GM21737 (cell line): ENCODE results near the gene HOTAIR.

ENCODE experiments used
- ATAC-seq: cut with Tn5 transposase; IDR thresholded peaks from one replicate; pipeline ENCODE4 v1.9.1; 2021; ENCODE audit warnings: mild to moderate bottlenecking, moderate library complexity; ENCODE audit not compliant: unreplicated experiment

HOTAIR gene

DNA sequence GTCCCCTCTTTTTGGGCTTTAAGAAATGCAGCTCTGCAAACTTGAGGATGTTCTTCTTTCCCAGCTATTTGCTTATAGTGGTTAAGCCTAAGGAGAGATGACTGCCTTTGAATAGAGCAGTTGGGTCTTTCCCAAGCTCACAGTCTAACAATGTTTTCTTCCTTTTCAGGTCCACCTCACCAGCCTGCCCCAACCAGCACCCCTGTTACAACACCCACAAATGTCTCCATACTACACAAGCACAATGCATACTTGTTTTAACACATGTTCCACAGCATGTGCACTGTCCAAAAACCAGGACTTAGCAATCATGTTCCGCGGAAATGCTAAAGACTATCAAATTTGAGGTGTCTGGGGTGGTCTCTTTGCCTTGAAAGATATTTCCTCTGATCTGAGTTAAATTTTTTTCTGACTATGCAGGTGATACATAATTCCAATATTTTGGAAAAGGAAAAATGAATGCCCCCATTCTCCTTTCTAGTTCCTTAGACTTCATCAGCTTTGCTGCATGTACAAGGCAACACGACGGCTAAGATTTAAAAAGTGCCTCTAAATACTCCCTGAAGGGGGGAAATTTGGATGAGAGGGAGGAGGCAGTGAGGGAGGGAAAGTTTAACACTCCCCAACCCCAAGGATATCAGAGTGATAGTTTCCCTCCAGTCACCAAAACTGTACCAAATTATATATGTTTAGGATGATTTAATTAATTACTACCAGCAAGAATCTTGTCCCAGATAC is 42.7 kb downstream of the HOTAIR start:
- no peak for ATAC-seq

DNA sequence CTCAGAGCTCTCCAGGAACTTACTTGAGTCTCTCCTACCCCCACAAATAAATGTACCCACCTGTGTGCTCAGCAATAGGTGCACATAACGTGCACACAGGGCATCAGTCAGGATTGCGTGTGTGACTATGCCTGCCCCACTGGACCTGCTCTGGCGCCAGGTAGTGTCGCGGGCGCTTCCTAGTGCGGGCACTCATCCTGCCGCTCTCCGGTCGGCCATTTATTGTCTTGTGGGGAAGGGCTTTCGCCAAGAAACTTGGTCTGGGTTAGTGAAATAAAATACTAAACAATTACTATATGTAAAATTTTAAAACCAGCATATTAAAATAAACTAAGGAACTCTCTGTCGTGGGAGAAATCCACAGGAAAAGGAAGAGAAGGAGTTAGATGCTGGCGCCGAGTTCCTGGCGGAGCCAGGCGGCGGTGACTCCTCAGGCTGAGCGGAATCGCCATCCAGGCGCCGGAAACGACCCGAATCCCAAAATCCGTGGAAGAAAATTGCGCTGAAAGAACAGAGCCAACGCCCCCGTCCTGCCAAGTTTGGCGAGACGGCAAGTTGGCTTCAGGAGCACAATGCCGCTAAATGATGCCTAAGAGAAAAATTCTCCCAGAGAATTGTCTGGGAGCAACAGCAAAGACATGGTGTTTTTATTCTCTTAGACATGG is 44.0 kb downstream of the HOTAIR start:
- ATAC-seq = no peak

DNA sequence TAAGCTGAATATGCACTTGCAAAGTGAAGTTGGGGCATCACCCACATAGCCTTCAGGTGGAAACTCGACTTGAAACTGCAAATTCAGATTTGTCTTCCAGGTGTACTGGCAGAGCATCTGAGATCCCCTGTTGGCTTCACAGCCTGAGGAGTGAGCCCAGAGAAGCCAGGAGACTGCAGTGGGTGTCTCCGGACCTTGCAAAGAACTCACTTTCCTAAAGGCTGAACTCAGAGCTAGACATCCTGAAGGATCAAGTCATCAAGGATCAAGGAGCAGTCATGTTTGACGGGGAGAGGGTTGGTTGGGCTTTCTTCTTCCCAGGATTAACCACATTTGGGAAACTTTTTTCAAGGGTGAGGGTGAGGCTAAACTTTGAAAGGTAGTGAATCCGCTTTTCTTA is 45.2 kb downstream of the HOTAIR start:
- ATAC-seq = no peak

DNA sequence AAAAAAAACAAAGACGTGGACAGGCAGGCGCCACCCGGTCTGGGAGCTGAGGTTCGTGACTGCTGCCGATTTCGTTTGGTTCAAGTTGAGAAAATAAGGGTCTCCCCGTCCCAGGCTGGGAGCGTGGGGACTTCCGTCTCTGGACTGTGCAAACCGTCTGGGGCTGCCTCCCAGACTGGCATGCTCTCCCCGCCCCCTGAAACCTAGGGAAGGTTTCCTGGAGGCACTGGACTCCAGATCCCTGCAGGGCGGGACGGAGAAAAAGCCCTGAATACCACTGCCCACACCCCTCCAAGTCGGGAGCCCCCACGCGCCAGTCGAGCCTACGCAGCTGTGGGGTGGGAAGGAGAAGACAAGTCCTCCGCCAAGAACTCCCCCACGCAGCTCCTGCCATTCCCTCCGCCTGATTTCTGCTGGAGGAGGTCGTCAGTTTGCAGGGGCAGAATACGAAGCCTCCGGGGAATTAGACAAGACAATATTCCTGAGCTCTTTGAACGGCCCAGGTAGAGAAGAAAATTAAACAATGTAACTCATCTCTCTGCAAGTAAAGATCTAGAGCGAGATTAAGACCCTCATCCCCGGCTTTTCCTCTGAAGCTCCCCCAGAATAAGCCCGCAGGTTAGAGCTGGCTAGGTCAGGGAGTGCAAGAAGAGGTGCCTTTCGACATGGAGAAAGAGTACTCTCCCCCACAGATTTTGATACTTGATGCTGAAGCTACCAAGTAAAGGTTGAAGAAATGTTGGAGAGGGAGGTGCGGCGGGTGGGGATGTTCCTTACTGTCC is 46.5 kb downstream of the HOTAIR start:
- ATAC-seq = no peak

DNA sequence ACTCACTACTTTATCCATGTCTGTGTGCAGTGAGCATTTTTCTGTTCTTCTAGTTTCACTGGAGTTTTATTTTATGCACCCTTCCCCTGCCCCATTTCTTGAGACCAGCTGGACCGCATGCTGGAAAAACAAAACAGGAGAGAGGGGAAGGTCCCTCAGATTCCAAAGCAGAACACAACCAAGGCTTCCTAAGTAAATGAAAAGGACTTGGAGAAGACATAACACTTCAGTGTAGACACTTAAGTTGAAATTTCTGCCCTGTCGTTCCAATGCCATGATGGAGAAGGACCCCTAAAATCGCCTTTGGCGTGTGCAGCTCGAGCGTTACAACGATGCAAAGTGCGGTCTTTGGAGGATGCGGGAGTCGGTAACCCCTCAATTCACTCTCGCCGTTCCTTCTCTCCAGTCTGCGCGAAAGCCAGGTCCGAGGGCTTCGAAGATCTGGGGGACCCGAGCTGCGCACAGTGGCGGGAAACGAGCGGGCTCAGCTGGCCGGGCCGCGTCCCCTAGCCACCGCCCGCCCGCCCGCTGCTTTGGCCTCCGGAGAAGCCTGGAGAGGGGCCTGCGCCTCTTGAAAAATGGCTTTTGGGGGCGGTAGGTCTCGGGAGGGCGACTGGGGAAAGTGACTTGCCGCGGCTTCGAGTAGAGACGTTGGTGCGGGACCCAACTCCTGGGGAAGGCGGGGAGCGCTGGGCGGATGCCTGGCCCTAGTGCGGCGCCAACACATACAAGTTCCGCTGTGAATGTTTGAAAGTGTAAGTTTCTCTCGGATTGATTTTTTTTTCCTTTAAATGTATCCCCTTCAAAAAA is 47.3 kb downstream of the HOTAIR start:
- ATAC-seq = no peak

DNA sequence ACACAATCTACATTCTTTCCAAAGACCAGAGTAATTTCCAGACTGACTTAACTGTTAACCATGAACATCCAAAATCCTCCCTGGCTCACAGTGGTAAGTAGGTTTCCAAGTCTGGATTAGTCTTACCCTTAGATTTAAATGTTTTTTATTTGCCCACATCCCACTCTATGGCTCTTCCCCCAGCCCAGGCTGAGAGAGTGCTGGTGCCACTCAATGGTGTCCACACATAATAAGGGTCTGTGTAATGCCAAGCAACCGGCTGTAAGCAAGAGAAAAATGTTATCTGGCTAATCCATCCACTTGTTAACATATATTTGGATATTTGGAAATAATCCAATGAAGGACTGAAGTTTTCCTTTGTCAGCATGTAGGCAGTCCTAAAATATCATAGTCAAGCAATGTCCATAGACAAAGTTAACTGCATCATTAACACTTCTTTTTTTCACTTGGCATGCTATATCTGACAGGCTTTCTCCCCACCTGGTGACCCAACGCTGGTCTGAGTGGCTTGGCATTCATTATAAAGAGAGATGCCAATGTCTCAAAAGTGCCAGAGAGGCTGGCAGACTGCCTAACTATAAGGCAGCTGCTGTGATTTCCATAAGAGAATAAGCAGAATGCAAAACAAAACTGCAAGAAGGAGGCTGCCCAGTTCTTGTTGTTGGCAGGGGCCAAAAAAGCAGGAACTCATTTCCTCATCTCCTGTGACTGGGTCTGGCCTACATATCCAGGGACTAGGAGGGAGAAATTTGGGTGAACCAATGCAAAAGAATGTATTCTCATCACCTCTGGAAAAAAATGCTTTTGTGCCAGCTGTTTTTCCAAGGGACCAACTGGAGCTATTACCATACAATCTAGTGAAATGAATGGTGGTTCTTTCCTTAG is 50.0 kb downstream of the HOTAIR start:
- no peak for ATAC-seq

DNA sequence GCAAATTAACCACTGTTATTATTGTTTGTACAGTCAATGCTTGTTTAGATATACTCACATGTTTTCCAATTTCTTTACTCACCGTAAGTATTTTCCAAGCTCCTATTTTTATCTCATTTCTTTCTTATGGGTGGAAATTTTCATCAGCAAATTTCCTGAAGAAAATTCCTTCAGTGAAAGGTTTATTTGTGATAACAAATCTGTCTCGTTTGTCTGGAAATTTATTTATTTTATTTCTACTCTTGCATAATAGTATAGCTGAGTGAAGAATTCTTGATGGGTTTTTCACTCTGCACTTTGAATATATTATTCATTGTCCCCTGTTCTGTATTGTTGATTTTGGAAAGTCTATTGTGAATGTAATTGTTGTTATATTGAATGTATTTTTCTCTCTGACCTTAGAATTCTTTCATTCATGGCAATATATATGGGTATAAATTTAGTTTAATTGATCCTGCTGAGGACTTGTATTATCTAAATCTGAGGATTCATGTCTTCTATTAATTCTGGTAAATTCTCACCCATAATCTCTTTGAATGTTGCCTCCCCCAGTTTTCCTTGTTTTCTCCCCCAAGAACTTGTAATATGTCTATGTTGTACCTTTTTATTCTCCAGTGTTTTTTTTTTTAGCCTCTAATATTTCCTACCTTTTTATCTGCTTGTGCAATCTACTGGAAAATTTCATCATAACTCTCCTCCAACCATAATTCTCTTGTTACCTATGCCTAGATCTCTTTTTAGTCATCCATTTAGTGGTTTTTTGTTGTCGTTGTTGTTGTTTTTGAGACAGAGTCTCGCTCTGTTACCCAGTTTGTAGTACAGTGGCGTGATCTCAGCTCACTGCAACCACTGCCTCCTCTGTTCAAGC is 57.7 kb downstream of the HOTAIR start:
- no peak for ATAC-seq
